IPS-18c (cell line): ENCODE data around the gene TTC27.
"Not testable (repeated sequence)": the region's sequence is repeated elsewhere in the genome, so short reads cannot be mapped to it uniquely, and the experiment has no call there.

ENCODE experiments used
- H3K4me3 ChIP-seq: 2 replicates; pipeline ENCODE4 v1.7.0; 2013; ENCODE audit warnings: low read depth, mild to moderate bottlenecking, low read length, moderate library complexity; ENCODE audit not compliant: insufficient read depth
- H3K9me3 ChIP-seq: one replicate; pipeline ENCODE4 v1.6.1; 2013; ENCODE audit warnings: mild to moderate bottlenecking, low read length, moderate library complexity; ENCODE audit not compliant: control insufficient read depth, insufficient read depth

Gene TTC27

DNA sequence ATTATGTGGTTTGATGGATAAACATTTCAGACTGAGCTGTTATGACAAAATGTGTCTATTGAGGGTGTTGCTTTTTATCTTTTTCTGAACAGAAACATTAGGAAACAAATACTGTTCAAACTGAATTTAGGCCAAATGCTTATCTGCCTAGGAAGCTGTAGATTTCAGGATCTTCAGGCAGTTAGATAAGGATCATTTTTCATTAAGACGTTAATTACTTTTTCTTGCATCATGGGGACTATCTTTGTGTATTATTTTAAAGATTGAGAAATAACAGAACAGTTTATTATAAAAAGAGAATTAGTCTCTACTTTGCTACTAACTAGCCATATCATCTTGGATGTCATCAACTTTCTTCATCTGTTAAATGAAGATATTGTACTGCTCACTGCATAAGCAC is 107.5 kb downstream of the TTC27 start:
- Histone ChIP-seq H3K9me3 (no peaks in the 10 kb centered on the region), H3K4me3 (no peak overlapping the region)

DNA sequence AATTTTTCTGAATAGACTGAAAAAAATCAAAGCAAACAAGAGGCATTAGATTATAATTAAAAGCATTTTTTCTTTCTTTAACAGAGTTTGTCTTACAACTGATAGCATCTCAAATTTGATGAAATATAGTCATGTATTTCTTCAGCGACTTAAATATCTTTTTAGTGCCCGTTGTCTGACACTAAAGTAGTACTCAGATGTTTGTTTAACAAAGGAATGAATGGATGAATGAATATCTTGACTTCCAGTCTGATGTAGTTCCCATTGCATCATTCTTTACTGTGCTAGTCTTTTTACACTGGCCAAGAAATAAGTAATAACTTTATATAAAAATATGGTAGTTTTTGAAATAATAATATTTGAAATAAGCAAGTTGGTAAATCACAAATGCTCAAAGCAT is 111.1 kb downstream of the TTC27 start:
- H3K9me3 ChIP-seq, result no peaks in the 10 kb centered on the region
- no peak overlapping the region for H3K4me3 ChIP-seq

DNA sequence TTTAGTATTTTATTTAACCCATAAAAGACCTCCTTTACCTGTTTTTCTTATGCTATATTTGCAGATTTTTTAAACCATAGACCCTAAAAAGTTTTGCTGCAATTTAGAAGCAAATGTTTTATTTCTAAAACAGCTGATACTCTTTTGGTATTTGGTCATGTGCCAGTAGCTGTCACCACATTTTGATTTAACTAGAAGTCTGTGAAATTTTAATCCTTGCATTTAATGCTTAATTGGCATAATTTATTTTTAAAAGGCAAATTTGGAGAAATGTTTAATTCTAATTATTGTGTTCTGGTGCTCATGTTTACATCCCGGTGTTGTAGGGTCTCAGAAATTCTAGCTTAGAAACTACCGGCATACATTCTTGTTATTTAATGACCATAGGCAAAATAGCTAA is 111.8 kb downstream of the TTC27 start:
- H3K9me3 ChIP-seq, result no peaks in the 10 kb centered on the region
- H3K4me3 ChIP-seq, result no peak overlapping the region

DNA sequence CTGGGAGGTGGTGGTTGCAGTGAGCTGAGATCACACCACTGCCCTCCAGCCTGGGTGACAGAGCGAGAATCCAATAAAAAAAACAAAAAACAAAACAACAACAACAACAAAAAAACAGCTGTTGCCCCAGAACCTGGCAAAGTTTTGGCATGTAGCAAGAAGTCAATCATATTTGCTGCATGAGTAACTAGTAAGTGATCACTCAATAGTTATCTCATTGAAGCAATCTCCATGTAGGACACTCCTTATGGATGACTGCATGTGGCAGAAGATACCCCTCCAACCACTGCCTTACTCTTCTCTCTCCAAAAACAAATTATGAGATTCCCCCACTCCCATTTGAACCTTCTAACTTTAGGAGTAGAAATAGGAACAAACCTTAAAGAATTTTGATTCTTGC is 113.7 kb downstream of the TTC27 start:
- Histone ChIP-seq H3K9me3 (no peaks in the 10 kb centered on the region), H3K4me3 (no peak overlapping the region)

DNA sequence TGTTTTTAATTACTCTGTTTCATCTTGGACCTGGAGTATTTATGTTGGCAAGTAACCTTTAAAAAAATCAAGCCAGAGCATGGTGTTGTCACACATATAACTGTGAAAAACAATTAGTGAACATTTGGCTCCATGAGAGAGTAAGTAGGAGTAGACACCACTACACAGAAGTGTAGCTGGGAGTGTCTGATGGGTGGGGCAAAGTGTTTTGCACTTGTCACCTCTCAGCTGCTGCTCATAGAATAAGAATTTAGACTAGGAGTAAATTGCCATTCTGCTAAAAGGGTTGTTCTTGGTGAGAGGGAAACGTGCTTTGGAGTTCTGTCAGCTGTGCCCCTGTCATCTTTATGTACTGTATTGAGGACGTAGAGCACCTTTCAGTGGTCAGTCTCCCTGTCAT is 114.5 kb downstream of the TTC27 start:
- H3K9me3 ChIP-seq, result no peaks in the 10 kb centered on the region
- H3K4me3 ChIP-seq, result no peak overlapping the region

DNA sequence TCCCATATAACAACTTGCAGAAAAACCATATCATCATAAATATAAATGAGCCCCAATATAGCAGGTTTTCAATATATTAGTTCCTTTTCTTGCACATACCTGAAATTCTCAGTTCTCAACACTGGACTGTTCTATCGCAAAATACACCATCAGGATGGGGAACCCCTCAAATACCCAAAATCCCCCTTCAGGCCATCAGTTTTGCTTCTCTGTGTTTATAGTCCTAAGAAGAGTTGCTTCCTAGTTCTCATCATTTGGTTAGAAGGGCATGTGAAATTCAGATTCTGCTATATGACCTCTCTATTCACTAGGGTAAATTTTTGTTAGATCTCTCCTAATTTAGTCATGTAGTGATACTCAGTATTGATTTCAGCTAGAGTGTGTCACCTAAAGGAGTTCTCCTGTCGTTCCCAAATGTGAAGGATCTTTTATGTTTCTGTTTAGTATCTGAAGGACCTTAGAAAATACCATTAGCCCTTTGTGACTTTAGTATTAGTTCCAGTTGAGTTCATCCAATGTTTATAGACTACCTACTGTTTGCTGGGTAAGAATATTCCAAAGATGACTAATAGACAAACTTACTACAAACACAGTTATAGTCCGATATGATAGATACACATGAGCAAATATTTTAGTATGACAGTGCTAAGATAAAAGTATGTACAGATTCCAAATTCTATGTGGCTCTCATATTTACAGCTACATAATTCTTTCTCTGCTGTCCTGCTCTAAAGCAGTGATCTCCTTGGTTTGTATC is 115.8 kb downstream of the TTC27 start:
- H3K4me3 ChIP-seq, result no peak overlapping the region
- H3K9me3 ChIP-seq, result no peaks in the 10 kb centered on the region

DNA sequence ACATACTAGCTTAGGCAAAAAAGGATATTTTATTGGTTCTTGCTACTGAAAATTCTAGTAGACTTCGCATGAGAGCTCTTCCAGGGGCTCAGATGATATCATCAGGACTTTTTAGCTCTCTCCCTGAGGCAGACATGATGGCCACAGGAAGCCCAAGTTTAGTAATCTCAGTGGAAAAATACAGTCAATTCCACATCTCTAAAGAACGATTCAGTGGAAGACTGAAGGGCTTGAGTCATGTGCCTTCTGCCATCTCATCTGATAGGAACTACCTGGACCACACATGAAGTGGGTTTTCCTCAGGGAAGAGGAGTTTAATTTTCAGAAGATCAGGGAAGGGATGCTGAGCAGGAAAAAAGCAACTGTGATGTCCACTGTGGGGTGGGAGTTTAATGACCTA is 117.3 kb downstream of the TTC27 start:
- no peak overlapping the region for H3K4me3 ChIP-seq

DNA sequence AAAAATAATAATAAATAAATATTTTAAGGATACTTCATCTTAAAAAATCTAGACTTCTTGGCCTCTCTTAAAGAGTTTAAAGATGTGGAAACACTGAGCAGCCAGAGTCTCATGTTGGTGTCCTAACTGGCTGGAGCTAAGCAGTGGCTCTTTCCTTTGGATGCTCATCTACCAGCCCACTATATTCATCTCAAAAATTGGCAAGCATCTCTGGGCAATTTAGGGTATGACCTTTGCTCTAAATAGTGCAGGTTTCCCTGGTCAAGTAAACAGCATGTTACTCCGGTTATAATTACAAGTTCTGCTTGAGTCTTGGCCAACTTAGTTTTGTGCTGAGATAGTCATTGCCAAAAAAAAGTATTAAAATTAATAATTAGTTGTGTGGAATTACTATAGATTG is 117.8 kb downstream of the TTC27 start:
- no peaks in the 10 kb centered on the region for H3K9me3 ChIP-seq
- no peak overlapping the region for H3K4me3 ChIP-seq

More for the DNA sequence above, 117.3 kb downstream of the TTC27 start:
- H3K9me3 ChIP-seq, result no peaks in the 10 kb centered on the region

DNA sequence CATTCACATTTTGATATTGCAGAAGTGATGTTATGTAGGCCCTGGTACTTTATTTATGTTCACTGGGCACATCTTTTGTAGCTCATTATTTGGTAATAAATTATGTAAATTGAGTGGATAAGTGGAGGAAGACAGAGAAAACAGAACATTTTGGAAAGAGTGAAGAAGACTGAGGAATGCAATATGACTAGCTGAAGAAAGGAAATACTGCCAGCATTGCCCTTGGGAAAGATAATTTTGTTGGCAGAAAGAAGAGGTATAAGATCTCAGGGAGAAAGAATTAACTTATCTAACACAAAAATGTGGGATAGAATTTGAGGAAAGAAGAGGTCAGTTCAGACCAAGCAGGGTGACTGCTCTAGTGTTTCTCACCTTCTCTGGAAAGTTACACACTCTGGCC is 118.8 kb downstream of the TTC27 start:
- Histone ChIP-seq H3K9me3 (no peaks in the 10 kb centered on the region), H3K4me3 (no peak overlapping the region)

DNA sequence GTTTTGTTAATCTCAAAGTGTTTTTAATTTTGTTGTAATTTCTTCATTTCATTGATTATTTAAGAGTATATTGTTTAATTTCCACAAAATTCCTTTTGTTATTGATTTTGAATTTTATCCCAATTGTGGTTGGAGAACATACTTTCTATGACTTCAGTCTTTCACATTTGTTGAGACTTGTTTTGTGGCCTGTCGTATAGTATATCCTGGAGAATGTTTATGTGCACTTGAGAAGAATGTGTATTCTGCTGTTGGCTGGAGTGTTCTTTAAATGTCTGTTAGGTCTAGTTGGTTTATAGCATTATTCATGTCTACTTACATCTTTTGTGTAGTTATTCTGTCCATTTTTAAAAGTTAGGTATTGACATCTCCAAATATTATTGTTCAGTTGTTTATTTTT is 120.3 kb downstream of the TTC27 start:
- no peak overlapping the region for H3K4me3 ChIP-seq
- no peaks in the 10 kb centered on the region for H3K9me3 ChIP-seq

DNA sequence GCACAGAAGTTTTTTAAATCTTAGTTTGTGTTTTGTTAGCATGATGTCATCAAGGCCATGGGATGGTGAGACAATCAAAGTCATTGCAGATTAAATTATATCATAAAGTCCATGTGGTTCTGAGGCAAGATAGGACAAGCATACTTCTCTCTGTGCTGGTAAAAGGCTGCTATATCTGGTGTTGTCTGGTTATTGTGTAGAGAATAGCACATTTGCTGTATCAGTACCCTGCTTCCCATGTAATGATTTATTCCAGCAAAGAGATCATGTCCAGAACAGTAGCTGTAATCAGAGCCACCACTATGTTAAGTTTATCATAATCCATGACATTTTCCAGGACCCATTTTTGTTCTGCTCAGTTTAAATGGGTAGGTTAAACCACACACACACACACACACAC is 123.0 kb downstream of the TTC27 start:
- no peaks in the 10 kb centered on the region for H3K9me3 ChIP-seq

DNA sequence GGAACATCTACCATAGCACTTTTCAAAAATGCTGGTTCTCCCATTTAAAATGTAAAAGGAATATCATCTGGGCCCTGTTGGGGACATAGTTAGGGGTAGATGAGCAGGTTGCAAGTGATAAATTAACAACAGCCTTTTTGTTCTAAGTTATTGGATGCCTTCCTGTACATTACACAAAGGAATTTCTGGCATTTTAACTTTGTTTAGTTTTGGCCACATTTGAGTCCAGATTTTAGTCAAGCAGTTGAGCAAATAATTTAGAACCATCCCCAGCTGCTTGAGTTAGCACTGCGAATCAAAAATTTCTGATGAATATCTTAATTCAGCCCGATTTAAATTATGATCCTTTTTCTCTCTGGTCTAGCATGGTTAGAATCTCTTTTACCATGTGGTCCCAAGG is 124.4 kb downstream of the TTC27 start:
- H3K4me3 ChIP-seq, result no peak overlapping the region
- H3K9me3 ChIP-seq, result no peaks in the 10 kb centered on the region

More for the DNA sequence above, 123.0 kb downstream of the TTC27 start:
- no peak overlapping the region for H3K4me3 ChIP-seq

DNA sequence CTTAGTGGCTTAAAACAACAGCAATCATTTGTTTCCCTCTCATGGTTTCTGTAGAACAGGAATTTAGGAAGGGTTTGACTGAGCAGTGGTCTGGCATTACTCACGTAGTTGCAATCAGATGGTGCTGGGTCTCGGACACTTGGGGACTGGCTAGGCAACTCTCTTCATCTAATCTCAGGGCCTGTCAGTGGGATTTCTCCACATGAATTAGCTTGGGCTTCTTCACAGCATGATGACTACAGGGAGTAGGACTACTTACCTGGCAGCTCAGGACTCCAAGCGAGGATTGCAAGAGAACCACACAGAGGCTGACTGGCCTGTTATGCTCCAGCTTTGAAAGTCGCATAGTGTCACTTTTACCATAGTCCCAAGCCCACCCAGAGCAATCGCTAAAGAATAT is 125.1 kb downstream of the TTC27 start:
- Histone ChIP-seq H3K4me3 (no peak overlapping the region), H3K9me3 (no peaks in the 10 kb centered on the region)

DNA sequence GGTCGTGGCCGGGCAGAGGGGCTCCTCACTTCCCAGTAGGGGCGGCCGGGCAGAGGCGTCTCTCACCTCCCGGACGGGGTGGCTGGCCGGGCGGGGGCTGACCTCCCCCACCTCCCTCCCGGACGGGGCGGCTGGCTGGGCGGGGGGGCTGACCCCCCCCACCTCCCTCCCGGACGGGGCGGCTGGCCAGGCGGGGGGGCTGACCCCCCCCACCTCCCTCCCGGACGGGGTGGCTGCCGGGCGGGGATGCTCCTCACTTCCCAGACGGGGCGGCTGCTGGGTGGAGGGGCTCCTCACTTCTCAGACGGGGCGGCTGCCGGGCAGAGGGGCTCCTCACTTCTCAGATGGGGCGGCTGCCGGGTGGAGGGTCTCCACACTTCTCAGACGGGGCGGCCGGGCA is 126.8 kb downstream of the TTC27 start:
- not testable (repeated sequence) for H3K9me3 ChIP-seq, H3K4me3 ChIP-seq

DNA sequence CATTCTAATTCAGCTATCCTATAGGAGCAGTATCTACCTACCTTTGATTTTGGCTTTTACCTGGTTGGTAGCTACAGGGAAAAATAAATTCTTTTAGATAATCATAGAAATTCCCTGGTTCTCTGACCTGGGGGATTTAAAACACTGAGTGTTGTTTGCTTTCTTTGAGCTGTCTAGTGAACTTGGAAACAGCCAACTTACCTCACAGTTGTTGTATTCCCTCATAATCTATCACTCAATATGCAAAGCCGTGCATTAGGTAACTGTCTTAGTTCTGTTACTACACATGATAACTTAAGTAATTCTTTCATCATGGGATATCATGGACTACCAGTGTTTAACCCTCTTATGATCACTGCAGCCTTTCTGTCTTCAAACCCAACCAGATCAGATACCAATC is 127.8 kb downstream of the TTC27 start:
- H3K4me3 ChIP-seq, result no peak overlapping the region
- H3K9me3 ChIP-seq, result no peaks in the 10 kb centered on the region

DNA sequence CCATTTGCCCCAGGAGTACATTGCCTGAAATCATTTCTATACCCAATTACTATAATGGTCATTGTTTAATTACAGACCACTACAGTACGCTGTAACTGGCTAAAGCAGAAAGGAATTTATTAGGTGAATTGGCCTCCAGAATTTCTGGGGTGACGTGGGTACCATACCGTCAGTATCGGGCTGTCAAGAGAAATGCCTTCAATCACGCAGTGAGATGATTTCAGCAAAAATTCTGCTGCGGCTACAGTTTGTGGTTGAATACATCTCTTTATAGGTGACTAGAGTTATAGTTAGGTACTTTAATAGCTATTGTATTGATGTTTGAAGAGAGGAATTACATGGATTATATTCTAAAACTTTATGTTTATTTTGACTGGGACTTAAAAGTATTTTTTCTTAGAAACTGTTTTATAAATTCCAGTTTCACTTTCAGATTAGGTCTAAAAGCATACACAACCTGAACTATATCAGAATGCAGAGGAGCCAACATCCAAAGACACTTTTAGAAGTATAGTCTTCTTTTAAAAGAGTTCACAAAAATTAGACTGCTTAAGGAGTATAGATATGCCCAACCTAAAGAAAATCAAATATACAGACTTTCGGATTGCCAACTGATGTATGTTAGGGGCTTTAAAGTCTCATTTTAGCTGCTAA is 128.4 kb downstream of the TTC27 start:
- Histone ChIP-seq H3K4me3 (no peak overlapping the region), H3K9me3 (peaks cover 4% of the 10 kb centered on the region)

DNA sequence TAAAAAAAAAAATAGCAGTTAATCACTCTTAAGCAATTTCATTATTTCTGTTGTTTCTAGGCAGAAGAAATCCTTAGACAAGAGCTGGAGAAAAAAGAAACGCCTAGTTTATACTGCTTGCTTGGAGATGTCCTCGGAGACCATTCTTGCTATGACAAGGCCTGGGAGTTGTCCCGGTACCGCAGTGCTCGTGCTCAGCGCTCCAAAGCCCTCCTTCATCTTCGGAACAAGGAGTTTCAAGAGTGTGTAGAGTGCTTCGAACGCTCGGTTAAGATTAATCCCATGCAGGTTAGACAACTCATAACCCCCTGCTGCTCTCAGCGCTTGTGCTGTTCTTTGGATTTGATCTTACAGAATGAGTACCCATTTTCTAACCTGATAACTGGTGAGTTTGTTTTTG is 130.4 kb downstream of the TTC27 start:
- H3K4me3 ChIP-seq, result no peak overlapping the region
- H3K9me3 ChIP-seq, result peaks cover 4% of the 10 kb centered on the region

DNA sequence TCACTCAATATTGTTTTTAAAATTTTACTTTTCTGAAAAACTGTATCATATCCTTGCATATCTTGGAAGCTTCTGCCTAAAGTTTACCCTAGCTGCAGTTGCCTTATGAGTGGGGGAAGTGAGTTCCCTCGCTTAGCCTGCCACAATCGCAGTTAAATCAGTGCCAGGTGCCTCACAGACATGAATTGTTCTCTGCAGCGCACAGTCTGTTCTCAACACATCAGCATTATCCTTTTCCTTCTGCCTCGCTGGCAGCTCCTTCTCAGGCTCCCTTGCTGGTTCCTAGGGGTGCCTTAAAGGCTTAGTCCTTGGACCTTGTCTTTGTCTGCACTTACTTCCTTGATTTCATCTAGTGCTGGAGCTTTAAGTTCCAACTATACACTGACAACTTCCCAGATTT is 132.8 kb downstream of the TTC27 start:
- H3K9me3 ChIP-seq, result peaks cover 4% of the 10 kb centered on the region
- H3K4me3 ChIP-seq, result no peak overlapping the region
